T-helper 2 cell treated with Interferon-gamma antibody and Interleukin-4, amounts not matched to agents 100 ng/mL and 5 ng/mL, for 36 hours (primary cell): ENCODE results near the gene TRIO. TPM values are rescaled to one million over a fixed set of nuclear protein-coding genes. Genes with fewer than 3 reads are reported as not detected.

Experiments used
- intact Hi-C: fragments of 100-400 bp; cut with micrococcal nuclease; formaldehyde crosslinking; loops from one replicate; pipeline ENCODE4 v1.15.1; 2023
- total RNA-seq: library from RNA; stranded (reverse); gene quantifications from 2 replicates; pipeline ENCODE4 v1.2.3, GENCODE V29; 2022

The TRIO gene
- total RNA-seq, 1 donor from 2014 or later = 17.2 TPM

DNA sequence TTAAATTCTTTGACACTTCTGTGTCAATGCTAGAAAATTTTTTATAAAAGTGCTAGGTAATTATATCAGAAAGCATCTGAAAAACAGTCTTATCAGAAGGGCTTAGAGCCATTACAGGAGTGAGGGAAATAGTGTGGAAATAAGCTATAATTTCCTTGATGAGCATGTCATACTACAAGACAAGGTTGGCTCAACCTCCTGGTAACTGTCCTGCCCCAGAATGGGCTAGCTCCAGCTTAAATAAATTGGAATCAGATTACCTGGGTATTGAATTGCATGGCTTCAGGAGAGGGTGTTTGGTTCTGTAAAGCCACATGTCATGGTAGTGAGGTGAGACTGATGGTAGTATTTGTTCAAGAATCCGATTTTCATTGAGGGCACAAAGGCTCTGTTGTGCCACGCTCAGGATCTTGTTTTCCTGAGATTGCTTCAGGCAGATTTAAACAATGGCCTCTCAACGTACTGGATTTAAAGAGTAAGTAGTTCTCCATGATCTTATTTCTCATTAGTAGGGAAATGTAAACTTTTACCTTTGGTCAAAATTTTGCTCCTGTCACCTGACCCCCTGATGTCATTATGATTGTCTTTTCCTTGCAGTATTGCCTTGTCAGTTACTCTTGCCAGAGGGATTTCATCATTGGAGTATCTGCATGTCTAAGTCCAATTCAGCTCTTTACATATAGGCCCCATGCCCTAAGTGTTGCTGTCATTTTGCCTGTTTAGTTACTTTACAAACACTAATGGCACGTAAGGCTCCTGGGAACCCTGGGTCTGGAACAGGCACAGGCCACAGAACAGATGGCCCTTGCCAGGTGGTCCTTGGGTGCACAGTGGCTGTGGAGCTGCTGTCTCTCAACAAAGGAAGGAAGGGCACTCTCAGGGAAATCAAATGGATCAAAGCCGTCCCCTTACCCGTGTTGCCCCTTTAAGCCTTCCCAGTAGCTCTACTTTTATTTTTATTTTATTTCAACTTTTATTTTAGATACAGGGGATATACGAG lies 21.3 kb downstream of the TRIO start:
- intact Hi-C loops = no loop called here

GRCh38 chr5:14165375-14166106 lies 22.4 kb downstream of the TRIO start:
- intact Hi-C loops = no loop called here

GRCh38 chr5:14166437-14166836 lies 23.3 kb downstream of the TRIO start:
- intact Hi-C loops = no loop called here

GRCh38 chr5:14167211-14167845 lies 24.2 kb downstream of the TRIO start:
- intact Hi-C loops = no loop called here

DNA sequence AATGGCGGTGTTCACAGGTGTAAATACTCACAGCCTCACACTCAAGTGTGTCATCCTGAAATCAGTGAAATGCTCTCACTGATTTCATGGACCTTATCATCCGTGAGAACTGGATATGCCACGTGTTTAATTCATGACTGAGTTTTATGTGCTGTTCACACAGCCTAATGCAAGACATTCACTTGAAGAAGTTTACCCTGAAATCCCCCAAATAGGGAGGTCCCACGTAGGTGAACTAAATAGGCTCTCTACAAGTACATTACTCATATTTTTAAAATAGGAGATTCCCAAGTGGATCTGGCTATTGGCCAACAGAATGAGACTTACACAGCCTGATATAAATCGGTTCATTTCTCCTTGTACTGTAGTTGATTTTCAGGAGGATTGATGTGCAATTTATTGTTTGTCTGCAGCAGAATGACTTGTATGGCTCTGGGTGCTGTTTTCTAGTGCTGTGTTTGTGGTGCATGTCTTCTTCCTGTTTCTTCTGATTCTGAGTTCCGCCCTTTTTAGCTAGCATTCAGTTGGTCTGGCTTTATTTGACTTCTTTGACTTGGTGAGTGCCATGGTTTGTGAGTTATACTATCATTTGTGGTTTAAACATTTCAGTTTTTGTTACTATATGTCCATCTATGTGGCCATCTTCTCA lies 25.1 kb downstream of the TRIO start:
- intact Hi-C loops = no loop called here

- intact Hi-C loops = no loop called here
These were observed 25.7 kb downstream of the TRIO start for GRCh38 chr5:14168793-14169262.

DNA sequence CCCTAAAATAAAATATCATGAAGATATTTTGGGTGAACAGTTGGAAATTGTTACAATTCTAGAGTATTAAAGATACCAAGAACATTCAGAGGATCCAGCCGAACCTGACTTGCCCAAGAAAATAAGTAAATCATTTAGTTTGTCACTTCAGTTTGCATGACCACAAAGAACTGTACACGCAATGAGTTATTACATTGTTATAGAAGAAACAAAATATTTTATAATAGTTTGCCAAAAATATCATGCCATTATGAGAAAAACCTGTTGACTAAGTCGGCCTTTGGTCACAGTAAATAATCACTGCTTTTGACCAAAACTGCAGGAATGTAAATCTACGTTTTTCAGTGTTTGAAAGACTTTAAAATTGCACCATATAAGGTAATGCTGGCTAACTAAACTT lies 27.9 kb downstream of the TRIO start:
- intact Hi-C loops = no loop called here

- intact Hi-C loops = no loop called here
These were observed 28.5 kb downstream of the TRIO start for GRCh38 chr5:14171621-14172020.

DNA sequence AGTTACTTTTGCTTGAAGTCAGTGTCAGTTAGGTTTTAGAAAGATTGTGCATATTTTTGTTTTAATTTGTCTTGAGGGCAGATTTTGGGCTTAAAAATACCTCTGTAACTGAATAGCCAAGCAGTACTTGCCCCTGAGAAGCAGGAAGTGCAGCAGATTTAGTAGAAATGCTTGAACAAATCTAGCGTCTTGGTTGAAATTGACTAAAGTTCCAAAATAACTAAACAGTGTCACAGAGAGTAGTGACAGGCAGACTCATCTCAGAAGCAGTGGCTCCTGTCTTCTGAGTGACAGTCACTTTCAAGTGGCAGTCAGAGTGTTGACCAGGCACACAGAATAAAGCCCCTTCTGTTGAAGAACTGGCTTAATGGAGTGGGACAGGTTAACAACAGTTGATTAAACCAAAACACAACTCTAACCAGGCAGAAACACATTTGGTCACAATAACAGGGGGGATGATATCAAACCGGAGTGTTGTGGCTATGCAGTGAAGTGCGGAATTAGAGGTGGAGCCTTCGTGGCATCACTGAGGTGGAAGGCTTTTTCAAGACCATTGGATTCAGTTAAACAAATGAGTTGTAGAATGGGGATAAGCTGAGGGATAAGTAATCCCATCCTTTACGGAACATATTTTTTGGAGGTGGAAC lies 29.1 kb downstream of the TRIO start:
- intact Hi-C loops = no loop called here

GRCh38 chr5:14173377-14174229 lies 30.5 kb downstream of the TRIO start:
- intact Hi-C loops = no loop called here

- intact Hi-C loops = no loop called here
These were observed 31.1 kb downstream of the TRIO start for GRCh38 chr5:14174230-14174636.

- intact Hi-C loops = no loop called here
These were observed 32.2 kb downstream of the TRIO start for GRCh38 chr5:14175381-14175780.

DNA sequence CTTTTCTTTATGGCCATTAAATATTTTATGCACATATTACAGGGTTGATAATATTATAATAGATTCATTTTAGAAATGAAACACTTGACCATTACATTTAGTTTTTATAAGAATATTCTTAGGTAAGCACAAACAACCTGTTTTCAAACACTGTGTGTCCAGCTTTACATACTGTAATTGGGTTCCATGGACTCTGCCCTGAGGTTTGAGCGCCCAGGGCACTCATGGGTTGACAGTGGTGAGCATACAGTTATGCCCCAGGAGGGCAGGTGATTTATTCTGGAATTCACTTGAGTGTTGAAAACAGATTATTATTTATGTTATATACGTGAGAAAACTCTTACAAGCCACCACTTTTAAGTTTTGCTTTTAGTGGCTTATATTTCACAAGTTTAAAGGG lies 33.7 kb downstream of the TRIO start:
- intact Hi-C loops = no loop called here

DNA sequence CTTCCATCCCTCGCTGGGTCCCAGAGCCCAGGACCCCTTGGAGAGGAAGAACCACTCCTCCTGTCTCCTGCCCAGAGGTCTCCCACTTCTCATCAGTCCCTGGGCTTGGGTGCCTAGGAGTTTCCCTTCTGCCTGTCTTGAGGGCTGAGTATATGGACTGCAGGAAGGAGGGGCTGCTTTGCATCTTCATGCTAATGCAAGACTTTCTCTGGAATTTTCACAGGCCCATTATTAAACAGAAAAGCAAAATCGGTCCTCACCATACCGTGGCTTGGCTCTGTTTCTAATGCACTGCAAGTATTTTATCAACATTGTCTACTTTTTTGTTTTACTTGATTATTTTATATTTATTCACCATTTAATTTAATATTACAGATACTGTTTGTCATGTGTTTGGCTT lies 34.5 kb downstream of the TRIO start:
- intact Hi-C loops = no loop called here

- intact Hi-C loops = no loop called here
These were observed 34.9 kb downstream of the TRIO start for GRCh38 chr5:14178091-14178490.

DNA sequence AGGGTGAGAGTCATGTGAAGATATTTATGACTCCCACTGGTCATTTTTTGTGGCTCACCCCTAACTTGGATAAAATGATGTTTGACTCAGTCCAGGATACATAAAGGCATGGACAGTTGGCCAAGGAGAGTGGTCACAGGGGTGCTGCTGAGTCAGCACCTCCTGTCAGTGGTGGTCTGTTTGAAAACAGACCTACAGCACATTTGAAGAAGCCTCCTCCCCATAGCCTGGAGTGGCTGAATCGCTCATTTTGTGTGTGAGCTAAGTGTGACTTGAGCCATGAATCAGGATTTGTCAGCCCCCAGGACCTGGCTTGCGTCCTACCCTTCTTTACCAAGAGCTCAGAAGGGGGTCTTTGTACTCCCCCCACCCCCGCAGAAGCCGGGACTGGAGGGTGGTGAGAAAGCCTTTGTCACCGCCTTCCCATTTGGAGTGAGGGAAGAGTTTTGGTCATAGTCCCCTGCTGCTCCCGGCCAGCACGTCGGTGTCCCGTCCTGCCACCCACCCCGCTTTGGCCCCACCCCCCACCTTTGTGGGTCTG lies 35.6 kb downstream of the TRIO start:
- intact Hi-C loops = no loop called here

- intact Hi-C loops = no loop called here
These were observed 36.3 kb downstream of the TRIO start for GRCh38 chr5:14179446-14179845.

- intact Hi-C loops = no loop called here
These were observed 37.3 kb downstream of the TRIO start for GRCh38 chr5:14180437-14180836.

DNA sequence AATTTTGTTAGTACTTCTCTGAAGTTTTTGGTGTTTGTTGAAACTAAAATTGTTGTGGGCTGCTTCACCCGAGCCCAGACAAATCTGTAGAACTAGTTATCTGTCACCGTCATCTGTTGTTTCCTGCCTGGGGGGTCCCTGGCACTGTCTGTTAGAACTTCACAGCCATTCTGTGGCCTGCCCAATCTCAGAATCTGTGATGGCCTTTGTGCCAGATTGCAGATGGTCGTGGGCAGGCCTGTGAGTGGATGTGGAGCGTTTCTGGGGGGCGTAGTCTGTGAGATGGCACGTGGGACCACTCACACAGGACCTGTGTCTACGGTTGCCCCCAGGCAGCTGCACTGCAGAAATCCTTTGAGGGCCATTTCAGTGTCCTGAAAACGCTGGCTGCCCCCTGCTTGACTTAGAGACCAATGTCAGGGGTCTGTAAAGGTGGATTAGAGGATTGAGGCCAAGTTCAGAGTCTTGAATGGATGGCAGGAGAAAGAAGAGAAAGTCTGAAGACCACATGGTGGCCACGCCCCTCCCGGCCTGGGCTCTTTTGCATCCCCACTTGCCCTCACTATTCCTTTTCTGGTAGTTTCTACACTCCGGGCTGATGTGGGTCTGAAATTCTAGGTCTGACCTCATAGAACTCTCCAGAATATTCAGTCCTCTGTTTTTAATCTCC lies 38.3 kb downstream of the TRIO start:
- intact Hi-C loops = no loop called here
